GM11168 (cell line): ENCODE measurements around the gene MRPL14.

ENCODE experiments used
- in situ Hi-C: fragments of 300-500 bp; cut with MboI; formaldehyde crosslinking; loops from one replicate; pipeline ENCODE4 v1.12.0; 2022; ENCODE audit warnings: low sequenced_read_pairs; ENCODE audit not compliant: unreplicated experiment

The MRPL14 gene

DNA sequence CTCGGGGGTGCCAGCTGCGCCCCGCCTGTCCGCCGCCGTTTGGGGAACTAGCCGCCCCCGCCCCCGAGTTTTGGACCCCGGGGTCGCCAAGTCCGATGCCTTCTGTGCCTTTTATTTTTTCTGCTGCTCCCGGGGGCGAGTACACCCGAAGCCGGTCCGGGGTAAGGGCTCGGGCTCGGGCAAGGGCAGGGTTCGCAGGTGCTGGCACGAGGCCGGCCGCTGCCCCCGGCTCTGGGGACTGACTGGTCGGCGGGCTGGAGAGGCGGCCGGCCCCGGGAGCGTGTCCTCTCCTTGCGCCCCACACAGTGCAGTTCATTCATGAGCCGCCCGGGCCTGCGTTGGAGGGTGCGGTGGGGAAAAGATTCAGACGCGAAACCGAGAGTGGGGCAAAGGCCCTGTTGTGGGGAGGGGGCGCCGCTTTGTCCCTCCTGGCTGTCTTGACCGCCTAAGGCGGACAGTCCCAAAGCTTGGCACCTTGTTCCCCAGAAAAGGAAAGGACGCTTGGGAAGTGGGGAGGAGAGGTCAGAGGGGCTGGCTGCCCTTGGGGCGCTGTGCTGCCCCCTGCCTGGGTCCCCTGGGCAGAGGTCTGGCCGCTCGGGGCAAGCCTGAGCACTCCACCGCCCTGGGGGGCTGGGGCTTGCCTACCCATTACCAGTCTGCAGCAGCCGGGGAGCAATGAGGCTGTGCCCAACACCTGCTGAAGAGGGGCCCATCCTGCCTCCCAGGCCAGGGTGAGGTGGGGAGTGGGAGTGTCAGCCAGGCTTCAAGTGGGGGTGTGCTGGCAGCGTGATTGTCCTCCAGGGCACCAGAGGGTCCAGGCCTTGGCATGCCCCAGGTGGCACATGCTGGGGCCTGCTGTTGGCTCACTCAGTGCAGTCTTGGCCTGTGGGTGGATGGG is 1.0 kb upstream of the MRPL14 start:
- in situ Hi-C loops, result no loop called here

DNA sequence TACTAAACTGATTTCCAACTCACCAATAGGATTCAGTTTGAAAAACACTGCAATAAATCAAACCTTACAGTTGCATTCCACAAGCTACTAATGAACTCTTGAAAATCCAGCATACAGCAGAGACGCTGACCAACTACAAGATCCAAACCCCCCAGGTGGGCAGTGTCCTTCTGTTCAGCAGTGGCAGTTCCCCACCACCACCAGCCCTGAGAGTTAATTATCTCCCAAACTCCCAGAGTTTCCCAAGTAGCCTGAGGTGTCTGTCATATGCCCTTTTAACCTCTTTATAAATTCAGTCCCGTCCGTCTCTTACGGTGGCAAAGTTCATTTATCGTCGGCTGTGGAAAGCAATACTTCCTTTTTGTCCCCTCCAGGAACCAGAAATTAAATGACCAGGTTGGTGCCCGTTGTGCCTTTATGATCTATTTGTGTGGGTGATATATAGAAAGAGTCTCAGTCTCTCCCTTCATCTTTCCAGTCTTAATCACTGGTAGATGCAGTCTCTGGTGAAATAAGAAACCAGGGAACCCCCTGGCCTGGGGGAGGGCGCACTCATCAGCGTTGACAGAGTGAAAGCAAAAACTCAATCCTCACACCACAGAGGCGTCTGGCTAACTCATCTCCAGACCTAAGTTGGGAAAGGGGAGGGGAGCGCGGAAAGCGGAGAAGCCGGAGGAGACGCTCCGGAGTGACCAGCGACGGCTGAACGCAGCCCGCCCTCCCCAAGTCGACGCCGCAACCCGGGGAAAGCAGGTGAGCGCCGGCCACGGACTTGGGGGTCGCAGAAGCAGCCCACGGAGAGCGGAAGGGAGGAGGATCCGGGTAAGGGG is 717 bp downstream of the MRPL14 start:
- in situ Hi-C loops, result no loop called here

DNA sequence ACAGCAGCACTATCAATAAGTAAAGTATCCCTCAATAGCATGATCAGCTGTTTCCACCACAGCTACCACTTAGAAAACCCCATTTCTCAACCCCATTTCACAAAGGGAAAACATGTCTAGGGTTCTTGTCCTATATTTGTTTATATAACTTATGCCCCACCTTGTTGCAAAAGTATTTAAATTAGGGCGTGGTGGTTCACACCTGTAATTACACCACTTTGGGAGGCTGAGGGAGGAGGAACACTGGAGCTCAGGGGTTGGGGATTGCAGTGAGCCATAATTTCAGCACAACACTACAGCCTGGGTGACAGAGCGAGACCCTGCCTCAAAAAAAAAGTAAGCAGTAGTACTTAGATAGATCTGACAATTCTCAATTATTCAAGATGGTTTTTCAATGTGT is 3.7 kb downstream of the MRPL14 start:
- in situ Hi-C loops, result no loop called here

DNA sequence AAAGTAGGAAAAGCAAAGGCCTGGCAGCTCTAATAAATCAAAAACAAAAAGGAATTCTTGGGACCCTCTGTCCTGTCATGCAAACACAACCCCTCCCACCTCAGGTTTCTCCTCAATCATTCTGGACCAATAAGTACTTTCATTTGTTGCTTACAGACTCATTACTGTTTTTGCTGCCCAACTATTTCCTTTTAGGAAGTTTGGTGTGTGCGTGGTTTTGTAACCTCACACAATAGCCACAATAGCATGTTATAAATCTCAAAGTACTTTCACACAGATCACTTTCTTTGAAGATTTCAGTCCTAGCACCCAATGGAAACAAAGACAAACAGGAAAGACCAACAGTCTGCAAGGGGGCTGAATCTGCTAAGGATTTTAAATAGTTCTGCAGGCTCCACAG is 4.5 kb downstream of the MRPL14 start:
- in situ Hi-C loops, result no loop called here

DNA sequence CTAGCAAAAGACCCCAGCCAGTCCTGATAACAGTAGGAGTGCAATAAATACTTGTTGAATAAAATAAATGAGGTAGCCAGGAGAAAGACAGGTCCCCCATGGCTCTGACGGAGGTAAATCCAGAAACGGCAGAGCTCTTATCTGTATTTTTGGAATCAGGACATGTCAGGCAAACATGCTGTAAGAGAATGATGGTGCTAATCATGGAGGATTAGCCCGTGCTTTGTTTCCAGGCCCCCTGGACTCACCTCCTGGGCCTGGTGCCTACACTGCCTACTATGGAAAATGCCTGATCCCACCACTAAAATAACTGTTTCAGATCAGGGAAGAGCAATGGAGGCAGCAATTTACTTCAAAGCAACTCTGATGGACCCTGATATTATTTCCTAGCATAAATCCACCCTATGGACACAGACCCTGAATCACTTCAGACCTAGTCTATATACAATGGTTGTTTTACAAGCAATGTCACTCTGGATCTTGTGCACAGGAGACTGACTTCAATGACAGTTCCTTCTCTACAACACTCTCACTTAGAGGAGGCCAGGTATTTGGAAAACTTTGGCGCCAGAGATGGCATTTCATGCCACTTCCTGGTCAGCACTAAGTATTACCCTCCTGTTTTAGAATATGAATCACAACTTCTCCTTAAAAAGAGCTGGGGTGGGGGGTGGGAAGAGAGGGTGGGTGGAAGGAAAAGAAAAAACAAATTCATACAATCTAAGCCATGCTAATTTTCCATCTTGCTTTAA is 6.4 kb downstream of the MRPL14 start:
- in situ Hi-C loops, result no loop called here

DNA sequence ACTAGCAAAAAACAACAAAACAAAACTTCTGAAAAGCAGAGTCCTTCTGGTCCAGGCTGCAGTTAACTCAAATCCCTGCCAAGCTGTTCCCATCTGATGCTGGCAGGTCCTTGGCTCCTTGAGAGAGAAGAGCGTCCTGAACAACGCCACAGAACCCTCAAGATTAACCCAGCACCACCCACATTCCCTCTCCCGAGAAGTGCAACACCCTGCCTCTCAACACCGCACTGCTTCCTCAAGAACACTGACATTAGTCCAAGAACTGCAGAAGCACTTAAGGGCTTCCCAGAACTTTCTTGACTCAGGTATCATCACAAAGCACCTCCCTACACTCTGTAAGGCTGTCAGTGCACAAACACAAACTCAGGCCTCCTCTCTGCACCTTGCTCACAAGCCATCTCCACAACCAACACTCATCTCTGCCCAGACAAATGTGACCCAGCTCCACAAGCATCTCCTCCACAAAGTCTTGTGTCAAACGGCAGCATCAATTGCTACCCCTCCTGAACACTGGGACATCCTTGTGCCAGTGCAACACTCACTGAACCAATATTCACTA is 7.5 kb downstream of the MRPL14 start:
- in situ Hi-C loops, result no loop called here

DNA sequence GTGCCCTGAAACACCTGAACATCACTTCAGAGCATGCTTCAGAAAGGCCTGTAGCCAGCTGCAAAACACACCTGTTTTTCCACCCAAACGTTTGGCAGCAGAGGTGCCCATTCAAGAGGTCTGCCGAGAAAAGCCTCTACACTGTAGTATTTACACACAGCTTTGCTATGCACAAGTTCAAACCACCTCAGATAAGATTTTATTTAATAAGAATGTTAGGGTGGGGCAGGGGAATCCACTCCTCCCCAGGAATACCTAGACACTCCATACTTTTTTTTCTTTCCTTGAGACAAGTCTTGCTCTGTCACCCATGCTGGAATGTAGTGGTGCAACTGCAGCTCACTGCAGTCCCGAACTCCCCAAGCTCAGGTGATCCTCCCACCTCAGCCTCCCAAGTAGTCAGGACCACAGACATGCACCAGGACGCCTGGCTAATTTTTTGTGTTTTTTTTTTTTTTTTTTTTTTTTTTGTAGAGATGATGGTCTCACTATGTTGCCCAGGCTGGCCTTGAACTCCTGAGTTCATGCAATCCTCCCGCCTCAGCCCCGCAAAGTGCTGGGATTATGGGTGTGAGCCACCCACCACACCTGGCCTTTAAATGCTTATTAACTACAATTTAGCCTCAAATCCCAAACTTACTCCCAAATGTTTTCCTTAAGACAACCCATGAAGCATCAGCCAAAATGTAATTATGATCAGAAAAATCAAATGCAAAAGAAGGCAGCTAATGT is 9.7 kb downstream of the MRPL14 start:
- in situ Hi-C loops, result no loop called here

DNA sequence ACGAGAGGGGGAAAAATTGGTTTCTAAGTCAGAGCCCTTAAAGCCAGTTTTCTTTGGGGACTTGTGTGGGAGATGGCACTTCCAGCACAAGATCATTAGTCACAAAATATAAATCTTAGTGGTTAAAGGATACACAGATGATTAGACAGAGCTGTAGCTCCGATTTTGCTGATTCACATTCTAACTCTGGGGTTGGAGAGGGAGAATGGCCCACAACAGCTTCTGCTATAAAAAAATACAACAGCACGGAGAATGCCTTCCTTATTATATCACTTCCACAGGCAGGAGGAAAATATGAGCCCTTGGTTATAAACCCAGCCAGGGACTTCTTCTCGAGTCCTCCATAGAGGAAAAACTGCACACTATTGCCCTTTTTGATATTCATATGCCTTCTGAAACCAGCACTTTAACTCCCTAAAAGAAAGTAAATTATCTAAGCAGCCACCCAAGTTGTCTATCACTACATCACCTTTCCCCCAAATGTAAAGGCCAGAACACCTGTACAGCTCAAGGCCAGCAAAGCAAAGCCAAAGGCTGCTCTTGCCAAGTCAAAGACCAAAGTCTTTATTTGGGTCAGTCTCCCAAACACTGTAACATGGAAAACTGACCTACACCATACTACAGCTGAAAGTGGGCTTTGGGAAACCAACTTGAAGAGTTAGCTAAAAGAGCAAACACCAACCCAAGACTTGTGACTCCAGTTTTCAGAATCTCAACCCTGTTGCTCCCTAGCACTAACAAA is 10.4 kb downstream of the MRPL14 start:
- in situ Hi-C loops, result no loop called here

DNA sequence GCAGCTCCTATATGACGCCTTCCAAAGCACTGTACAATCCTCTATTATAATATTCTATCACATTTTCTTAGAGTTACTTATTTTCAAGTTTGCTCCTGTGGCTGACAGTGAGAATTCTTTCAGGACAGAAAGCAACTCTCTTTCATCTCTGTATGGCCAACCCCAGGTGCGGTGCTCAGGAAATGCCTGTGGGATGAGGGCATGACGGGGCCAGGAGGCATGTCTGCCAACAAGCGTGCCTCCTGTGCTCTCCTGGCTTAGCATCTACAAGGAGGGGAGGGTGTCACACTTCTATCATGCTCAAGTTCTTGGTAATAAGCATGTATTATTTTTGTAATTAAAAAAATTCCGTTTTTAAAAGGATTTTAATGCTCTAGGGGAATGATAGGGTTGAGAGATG is 11.4 kb downstream of the MRPL14 start:
- in situ Hi-C loops, result no loop called here

DNA sequence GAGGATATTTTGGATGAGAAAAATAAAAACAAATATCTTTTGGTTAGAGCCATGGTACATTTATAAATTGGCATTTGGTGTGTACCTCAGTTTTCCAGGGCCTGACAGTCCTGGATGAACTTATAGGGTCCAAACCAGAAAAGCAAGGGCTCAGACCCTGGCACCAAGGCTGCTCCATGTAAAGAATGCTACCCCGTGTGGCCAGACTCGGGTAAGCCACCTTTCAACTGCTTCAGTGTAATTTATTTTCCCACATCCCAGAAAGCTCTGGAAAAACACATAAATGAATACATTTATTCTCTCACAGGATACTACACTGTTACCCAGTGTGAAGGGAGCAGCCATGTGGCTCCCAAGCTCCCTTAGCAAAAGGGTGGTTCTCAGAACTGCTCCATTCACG is 13.8 kb downstream of the MRPL14 start:
- in situ Hi-C loops, result no loop called here

DNA sequence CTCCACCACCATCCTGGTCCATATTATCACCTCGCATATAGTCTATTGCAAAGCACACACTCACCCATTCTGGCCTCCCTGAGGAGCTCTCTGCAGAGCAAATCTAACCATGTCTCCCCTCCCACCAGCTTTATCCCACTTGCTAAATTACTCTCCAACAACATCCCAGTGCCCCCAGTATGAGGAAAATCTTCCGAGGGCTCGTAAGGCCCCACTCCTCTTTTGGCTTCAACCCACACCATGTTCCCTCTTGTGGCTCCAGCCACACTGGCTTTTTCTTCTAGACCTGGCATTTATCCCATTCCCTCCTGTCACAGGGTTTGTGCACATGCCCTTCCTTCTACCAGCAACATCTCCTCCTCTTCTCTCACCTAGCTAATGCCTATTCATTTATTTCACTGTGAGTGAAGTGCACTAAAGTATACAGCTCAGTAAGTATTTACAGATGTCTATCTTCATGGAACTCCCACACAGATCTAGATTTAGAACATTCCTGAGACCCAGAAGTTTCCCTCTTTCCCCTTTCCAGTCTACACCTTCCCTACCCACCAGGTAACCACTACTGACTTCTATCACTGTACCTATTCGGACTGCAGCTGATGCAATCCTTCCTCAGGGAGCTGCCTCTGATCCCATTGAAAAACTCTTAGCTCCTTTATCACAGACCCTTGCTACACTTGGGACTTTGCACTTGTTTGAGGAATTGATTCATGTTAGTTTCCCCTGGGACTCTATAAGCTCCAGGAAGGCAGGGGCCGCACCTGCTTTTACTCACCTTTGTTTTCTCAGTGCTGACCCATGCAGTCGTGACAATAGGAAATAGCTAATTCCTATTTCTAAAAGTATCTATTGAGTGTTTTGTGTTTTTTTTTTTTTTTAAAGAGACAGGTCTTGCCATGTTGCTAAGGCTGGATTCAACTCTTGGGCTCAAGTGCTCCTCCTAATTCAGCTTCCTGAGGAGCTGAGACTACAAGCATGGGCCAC is 15.5 kb downstream of the MRPL14 start:
- in situ Hi-C loops, result no loop called here

DNA sequence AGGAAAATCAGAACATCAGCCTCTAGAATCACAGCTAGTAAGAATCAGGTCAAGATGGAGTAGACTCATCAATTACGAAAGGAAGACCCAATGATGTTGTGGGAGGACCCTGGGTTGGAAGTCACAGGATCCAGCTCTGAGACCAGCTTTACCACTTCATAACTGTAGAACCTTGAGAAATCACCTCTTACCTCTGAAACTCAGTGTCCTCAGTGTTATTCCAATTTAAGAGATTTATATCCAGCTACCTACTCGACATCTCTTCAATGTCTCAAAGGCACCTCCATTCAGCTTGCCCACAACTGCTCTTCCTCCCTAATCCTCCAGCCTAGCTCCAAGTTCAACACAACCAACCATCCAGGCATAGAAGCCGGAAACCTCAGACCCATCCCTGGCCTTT is 16.3 kb downstream of the MRPL14 start:
- in situ Hi-C loops, result no loop called here

DNA sequence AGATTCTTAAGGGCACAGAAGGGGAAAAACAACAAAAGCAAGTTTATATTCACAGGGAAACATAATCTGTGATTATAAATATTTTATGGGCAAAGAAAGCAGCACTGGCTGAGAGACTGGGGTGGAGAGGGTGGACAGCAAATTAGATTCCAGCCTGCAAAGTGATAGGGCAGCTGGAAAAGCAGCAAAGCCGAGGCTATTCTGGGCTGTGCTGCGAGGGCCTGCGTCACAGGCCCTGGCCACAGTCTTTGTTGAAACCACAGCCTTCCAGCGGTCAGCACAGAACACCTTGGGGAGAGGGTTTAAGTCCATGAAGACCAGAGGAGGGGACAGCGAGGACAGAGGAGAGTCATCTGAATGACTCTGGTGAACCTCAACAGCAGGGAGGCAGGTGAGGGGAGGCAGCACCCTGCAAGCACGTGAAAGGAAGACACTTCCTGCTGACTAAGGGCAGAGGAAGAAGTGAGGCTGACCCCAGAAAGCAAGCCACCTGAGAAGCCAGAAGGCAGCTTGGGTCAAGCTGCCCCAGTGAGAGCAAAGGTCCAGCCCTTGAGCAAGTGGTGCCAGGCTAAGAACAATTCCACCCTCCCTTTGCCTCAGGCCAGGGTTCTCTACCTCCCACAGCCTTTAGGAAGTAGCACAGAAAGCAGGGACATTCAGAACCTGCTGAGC is 17.1 kb downstream of the MRPL14 start:
- in situ Hi-C loops, result no loop called here

DNA sequence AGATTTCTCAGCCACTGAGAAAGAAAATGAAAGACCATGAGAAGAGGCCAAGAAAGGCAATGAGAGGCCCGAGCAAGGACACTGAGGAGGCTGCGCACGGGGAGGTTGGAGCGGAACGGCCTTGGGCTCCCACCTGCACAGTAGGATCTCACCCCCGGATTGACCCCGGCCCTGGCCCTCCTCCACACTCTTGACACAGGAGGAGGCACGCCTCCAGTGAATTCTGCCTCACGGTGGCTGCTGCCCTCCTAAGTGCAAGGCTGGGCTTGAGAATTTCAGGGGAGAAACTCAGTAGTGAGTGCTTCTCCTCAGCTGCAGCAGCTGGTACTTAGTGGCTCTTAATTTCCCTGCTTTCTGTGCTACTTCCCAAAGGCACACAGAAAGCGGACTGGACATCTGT is 18.0 kb downstream of the MRPL14 start:
- in situ Hi-C loops, result no loop called here

DNA sequence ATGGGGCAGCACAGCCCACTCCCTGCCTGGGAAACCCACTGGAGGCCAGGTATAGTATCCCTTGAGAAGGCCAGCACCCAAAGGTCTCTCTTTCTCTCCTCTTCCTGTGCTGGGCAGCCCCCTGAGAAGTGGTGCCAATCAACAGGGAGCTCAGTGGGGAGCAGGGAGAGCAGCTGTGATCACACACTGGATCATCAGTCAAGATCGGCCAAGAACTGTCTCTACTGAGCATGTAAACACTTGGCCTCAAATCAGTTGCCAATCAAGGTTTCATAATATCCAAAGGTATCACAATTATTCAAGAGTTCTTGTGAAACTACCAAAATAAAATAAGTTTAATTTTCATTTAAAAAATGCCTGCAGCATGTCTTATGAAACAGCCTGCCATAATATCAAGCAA is 18.8 kb downstream of the MRPL14 start:
- in situ Hi-C loops, result no loop called here

DNA sequence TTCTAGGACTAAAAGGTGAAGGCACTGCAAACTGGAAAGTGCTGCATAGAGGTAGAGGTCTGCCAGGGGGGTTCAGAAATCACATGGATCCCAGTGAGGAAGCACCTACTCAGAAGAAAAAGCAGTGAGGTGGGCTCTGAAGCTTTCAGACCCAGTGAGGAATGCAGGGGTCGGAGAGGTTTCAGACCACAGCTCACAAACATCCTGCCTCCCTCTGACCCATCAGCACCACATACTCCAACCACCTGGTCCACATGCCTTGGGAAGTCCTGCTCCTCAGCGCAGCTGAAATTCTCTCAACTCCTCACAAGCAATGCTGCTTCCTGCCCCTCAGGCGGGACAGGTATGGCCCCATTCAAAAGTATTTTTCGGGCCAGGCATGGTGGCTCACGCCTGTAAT is 20.2 kb downstream of the MRPL14 start:
- in situ Hi-C loops, result no loop called here

DNA sequence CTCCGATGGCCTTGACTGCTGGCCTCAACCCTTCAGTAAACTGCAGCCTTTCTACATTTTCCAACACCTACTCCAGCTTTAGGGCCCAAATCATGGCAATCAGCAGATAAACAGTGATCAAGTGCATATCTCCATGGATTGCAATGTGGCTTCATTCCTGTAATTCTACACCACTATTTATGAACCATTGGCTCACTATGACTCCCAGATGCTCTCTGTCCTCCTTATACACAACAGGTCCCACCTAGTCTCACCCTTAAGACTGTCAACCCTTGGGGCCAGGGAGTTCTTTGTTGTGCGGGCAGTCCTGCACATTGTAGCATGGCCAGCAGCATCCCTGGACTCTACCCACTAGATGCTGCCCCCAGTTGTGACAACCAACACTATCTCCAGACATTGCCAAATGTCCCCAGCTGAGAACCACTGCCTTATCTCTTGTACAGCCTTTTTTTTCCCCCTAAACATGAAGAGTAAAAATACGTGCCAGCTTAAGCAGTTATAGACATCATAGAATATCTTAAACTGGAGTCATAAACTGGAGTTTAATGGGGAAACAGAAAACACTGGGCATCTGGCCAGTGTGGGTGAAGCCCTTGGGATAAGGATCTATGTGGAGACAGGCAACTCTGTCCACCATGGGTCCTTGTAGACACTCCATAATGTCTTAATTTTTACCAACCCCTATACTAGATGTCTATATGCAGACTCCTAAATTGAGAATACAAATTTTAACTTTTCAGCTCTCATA is 21.1 kb downstream of the MRPL14 start:
- in situ Hi-C loops, result no loop called here
